SK-N-DZ (cell line): ENCODE data around the gene OPN1SW.

Experiments used
- DNase-seq: peaks from one replicate; pipeline ENCODE4 v3.0.0-alpha.2; 2015; ENCODE audit warnings: low spot score

The OPN1SW gene

DNA sequence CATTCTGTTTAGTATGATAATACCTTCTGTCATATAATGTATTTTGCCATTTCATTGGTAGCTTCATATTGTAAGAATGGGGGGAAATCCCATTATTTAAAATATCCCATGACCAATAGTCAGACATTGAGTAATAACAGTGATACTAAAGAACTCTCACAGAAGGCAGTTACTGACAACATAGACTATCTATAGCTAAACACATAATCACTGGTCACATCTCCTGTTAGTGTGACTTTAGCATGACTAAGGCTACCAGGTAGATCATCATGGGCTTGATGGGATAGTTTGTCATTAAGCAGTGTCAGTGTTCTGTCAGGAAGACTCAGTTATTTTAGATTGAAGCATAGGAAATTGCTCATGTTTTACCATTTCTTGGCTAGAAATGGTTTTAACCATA, 16.4 kb downstream of the OPN1SW start:
- DNase-seq, result no peak

DNA sequence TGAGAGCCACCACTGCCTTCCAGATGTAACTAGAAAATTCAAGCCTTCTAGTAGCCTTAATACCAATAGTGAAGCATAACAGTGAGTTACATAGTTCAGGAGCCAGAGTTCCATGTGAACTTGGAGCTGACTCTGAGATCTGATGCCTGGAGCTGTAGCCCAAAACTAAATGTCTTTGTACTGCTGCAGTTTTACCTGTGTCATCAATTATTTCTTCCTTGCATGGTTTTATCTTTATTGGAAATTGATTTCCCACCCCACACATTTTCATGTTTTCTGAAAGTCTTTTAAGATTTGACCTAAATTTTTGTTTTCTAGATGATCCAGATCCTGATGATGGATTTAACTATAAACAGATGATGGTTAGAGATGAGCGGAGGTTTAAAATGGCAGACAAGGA, 17.0 kb downstream of the OPN1SW start:
- no peak for DNase-seq

DNA sequence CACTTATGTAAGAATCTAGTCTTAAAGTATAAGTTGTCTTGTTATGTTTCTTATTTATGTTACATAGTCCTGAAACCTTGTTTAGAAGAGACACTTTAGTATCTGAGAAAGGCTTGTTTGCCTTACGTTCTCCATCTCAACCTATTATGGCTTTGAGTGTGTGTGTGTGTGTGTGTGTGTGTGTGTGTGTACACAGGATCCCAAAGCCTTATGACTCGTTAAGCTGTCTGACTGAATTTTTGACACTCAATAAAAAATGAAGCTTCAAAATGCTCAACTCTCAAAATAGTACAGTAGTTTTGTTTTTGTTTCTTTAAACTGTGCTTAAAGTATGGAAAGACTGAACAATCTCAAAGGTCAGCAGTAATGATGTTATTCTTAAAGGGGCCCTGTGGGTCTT, 18.4 kb downstream of the OPN1SW start:
- no peak for DNase-seq

DNA sequence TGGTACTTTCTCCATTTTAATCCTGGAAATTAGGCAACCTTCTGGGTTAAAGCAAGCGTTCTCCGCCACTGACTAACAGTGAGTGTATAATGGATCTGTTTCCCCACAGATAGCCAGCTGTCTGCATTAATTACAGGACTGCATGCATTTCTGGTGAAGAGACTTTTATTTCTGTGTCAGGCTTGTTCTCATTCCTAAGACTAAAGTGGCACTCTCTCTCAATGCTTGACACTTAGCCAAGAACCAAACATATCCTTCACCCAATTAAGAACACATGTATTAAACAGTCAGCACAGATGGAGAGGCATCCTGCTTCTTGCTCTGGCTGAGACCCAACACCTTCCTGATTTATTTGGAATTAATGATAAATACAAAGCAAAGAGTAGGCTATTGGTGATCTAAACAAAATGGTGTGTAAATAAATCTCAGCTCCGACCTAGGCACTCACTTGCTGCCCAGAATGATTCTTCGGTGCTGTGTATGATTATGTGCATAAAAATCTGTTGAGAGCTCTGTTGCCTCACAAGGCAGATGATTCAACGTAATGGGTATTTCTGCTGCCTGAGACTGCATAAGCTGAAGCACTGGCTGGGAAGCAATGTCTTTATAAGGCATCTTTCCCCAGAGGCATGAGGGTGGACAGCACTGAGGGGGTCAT, 19.6 kb downstream of the OPN1SW start:
- DNase-seq, result no peak

DNA sequence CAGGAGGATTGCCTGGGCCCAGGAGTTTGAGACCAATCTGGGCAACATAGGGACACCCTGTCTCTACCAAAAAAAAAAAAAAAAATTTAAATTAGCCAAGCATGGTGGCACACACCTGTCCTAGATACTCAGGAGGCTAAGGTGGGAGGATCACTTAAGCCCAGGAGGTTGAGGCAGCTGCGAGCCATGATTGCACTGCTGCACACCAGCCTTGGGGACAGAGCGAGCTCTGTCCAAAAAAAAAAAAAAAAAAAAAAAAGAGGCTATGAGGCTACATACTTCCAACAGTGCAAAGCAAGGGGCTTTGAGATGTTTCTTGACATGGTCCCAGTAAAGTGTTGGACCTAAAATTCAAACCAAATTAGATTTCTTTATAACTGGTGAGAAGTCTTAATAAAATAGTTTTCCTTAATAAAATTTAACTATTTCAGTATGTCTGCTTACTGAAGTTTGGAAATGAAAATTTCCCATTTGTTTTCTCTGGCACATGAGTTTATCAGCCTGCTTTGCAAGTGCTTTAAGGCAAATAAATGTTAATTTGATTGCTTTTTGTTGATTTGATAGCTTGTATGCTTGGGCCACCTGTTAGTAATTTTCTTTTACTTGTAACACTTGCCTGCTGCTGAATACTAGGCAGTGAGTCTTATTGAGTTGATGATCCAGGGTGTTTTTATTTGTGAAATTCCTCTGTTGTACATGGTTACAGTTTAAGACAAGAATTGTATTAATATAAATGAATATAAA, 20.3 kb downstream of the OPN1SW start:
- DNase-seq, result no peak

DNA sequence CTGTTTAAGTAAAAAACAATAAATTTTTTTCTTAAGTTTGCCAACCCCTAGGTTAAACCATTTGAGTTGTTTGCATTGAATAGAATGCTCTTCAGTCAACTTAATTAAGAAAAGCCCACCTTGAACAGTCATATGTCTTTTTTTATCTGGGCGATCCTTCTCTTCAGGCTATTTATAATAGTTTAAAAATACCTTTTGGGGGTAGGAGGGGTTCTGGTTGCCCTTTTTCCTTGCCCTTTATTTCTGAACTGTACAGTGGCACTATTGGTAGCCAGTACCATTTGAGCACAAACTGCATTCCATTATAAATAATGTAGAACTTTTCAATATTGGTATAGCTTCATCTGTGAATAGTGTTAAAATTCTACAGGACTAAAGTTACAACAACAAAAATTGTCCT, 23.3 kb downstream of the OPN1SW start:
- no peak for DNase-seq

DNA sequence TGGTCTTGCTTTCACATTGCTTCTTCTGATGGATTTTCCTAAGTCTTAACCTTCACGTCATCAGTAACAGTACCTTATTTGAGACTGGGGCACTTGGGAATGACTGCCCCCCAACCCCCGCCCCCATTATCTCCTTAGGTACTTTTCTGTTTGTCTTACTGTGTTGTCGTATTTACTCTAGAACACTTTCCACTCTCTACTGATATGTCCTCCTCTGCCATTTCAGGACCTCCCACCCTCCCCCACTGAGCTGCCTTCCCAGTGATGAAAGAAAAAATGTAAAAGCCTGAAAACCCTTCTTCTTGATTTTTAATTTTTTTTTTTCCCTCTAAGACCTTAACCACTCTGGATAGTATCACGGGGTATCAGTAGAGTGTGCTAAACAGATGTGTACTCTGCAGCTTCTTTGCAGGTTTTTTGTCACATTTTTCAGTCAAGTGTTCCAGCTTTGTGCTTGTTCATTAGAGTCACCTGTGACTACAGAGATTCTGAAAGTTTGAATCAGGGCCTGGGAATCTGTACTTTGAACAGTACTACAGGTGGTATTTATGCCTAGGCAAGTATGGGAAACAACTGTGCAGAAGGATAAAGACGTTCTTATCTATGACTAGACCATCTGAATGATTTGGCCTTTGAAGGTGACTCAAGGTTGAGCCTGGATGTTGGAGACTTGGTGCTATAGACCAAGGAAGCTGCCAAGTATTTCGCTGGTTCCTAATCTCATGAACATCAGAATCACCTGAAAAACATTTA, 28.1 kb downstream of the OPN1SW start:
- no peak for DNase-seq

DNA sequence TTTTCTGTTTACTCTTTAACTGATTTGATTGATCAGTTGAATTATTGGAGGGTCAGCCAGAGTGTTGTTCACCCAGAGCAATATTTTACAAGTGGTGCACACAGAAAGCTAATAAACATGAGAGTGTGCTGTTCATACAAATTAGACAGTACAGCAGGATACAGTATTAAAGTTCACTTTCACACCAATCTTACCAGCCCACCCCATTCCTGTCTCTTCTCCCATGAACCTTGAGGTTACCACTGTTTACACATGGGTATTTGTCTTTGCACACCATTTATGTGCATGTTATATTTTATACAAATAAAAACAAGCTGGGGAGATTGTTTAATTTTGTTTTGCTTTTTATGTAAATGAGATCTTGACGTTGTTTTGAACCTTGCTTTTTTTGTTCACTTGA, 29.9 kb downstream of the OPN1SW start:
- DNase-seq, result no peak

DNA sequence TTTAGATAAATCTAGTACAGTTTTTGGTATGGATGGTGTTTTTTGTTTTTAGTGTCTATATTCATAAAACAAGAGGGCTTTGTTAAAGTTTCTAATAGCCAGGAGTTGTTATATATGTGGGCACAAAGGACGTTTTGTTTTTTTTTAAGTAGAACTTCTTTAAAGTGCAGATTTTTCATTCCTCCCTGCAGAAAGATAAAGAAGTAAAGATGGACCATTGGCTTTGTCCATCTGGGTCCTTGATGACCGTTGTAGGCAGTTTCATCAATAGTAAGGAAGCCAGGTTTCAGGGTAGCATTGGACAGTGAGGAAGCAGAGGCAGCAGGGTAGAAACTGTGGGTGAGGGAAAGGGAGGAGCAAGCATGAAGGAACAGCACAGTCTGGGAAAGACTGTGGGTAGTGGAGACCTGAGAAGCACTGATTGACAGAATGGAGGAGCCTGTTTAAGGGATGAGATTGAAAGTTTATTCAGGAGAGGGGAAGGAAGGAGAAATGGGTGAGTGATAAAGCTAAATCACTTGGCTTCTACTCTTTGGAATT, 31.2 kb downstream of the OPN1SW start:
- DNase-seq, result no peak

DNA sequence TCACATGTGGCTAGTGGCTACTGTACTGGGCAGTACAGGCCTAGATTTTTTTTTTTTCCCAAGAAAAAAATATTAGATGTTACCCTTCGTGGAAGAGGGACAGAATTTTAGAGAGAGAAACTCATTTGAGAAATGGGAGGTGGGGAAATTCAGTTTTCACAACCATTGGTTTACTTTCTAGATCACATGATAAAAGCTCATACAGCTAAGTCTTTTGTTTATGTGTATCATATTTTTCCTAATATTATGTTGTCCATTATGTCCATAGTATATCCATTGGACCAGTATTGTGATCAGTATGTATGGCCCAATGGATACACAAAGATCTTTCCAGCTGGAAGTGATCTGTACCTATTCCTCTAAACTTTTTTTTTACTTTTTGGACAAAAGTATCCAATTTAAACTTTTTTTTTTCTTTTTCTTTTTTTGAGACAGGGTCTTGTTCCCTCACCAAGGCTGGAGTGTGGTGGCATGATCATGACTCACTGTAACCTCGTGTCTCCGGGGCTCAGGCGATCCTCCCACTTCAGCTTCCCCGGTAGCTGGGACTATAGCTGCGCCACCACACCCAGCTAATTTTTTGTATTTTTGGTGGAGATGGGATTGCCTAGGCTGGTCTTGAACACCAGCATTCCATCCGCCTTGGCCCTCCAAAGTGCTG, 32.4 kb downstream of the OPN1SW start:
- no peak for DNase-seq

DNA sequence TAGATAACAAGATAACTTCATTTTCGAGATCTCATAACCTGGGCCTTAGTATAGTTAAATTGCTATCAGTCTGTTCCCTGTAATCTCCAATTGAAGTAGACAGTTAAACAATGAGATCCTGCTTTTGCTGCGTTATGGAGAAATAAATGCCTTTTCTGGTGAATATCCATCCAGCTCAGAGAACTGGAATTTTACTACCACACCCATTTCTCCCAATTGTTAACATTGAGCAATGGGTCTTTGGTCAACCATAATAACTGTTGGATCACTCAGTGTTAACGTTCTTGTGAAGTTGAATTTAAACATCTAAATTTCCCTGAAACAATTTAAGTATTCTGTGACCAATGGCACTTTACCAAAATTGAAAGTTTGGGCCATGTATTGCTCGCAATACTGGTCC, 33.4 kb downstream of the OPN1SW start:
- DNase-seq, result no peak

DNA sequence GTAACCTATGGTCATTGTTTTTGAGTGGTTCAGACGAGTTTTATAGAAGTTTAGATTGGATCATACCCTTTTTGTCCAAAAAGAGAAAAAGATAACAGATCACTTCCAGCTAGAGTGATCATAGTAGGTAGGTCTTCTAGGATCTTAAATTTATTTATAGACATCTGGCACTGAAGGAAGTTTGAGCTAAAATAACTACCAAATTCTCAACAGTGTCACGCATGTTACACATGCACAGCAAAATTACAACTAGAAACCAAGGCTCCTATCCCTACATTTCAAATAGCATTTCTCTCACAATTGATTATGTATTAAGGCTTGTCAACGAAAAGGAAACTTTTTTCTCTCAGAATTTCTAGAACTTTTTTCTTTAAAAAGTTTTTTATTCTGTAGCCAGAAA, 34.1 kb downstream of the OPN1SW start:
- no peak for DNase-seq

DNA sequence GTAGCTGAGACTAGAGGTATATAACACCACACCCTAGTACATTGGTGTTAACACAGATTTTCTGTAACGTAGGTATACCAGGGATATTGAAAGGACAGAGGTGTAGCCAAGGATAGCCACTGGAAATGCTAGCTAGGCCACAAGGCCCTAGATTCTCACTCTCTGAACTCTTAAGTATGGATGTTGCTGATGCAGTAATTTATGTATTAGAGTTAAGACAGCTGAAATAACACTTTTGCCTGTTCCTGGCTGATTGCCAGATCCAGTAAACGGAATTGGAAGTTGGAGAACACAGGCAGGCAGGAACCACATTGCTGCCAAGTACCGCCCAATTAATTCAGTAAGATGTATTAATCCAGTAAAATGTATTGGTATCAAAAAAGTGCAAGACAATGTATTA, 34.6 kb downstream of the OPN1SW start:
- DNase-seq, result no peak

DNA sequence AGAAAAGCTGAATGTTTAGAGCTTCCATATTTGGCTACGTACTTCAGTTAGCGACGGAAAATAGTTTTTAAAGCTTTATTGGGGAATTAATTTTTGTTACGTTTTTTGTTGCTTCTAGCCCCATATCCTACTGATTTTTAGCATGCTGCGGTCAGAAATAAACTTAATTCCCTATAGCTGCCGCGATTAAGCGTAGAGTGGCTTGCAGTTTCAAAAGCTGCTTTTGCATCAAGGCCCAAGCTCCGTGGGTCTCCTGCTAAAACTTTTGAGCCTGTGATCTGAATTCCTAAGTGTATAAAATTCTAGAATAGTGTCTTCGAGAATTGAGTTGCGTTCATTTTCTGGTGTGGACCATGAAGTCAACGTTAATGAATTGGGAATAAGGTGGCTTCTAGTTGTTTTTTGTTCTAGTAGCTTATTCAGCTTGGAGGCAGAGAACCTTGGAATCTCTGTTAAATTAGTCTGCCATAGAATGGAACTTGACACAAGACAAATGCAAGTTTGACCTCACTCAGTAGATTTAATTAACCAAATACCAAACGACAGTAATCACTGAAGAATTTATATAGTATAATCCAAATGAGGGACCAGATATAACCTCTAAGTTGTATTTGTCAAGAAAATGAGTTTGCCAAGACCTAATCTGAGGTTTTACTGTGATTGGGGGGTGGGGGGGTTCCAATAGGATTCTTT, 35.5 kb downstream of the OPN1SW start:
- no peak for DNase-seq

DNA sequence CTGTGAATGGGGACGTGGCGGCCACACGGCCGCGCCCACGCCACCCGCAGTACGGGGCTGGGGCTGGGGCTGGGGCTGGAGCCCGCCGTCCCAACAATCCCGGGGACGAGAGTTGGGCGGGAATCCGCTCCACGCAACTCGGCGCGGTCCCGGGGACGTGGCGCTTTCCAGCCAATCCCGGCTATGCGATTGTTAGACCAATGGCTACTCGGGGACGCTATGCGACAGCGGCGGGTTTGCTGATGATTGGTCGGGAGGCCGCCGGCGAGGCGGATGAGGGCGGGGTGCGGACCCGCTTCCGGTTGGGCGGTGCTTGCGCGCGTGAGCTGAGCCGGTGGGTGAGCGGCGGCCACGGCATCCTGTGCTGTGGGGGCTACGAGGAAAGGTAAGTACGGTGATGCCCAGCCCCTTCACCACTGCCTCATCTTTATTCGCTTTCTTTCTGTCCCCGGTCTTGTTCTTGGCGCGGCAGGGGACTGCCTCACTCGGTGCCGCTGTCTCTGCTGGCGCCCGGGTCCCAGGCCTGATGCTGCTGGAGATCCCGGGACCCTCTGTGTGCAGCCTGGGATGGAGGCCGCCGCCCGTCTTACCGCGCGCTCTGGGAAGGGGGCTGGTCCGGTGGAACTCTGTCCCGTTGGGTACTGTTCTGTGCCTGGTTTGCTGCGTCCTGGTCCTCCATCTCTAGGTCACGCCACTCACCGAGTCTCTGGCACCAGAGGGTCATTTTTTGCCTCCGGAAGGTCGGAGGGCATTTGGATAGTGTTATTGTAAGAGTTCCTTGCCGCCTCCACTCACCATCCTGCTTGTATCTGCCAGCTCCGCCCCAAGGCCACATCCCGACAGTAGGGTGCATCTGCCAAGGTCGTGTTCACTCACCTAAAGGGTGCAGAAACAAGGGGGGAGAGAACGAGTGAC, 36.3 kb downstream of the OPN1SW start, which contains the start of gene CALU:
Gene CALU, plus strand, starts transcription at position 312 of the 915 bp plus-strand sequence. CDS start 9,225 bp downstream, outside the sequence.
- DNase-seq, result peak; percentile 96

DNA sequence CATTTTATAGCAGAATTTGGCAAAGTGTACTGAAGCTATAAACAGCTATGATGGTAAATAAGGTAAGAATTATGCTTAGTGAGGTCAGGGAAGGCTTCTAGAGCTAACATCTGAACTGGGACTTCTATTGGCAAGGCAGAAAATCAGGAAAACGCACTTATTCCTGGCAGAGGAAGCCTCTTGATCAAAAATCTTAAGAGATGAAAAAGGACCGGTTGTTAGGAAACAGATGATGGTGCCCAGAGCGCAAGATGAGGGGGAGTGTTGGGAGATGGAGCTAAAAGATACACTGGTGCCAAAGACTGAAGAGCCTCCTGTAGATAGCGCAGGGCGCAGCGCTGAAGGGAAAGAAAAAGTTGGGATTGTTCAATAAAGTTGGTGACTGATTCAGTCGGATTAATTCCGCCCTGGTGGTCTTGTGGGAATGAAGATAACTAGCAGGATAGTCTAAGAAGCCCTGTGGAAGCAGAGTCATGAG, 37.0 kb downstream of the OPN1SW start:
- DNase-seq, result no peak

DNA sequence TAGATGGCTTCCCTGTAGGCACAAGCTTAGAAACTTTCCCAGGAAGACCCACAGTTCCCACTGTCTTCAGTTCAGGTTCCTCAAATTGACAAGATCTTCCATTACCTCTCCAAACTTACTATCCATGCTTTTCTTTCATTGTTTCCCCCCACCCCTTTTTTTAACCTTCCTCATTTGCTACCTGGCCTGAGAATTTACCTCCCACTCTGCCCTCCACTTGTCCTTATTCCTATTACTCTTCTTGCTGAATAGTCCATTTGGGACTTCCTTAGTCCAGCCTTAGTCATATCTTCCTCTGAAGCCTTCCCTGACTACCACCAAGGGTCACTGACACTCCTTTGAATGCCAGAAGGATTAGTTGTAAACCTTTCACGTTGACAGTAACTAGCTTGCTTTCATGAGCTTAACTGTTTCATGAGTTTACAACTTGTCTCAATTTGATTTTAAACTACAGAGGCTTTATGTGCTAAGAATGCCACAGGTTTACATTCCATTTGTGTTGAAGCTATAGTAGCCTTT, 37.7 kb downstream of the OPN1SW start:
- DNase-seq, result no peak

DNA sequence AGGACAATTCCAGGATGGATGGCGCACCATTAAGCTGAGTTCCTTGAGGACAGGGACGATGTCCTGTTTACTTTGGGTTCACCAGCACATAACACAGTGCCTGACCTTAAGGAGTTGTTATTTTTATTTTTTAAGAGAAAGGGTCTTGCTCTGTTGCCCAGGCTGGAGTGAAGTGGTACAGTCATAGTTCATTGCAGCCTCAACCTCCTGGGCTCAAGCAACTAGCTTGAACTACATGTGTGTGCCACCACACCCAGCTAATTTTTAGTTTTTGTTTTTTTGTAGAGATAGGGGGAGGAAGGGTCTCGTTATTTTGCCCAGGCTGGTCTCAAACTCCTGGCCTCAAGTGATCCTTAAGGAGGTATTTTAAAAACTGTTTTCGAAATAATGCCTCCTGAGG, 38.2 kb downstream of the OPN1SW start:
- no peak for DNase-seq

DNA sequence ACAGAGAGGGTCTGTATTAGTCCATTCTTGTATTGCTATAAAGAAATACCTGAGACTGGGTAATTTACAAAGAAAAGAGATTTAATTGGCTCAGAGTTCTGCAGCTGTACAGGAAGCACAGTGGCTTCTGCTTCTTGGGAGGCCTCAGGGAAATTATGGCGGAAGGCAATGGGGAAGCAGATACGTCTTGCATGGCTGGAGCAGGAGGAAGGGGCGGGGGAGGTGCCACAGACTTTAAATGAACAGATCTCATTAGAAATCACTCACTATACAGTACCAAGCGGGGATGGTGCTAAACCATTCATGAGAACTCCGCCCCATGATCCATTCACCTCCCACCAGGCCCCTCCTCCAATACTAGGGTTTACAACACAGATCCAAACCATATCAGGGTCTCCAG, 40.2 kb downstream of the OPN1SW start:
- peak; percentile 21 for DNase-seq

DNA sequence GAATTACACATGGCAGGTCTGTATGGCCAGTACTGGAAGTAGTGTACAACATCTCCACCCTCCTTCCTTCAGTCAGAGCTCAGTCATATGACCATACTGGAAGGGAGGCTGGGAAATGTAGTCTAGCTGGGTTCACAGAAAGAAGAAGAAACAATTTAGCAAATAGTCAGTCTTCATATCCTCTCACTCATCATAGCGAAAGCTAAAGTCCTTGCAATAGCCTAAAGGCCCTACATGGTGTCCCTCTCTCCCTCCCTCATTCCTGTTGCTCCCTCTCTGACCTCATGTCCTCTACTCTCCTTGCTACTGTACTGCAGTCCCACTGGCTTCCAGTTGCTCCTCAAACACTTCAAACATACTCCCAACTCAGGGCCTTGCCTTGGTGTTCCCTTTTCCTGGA, 40.7 kb downstream of the OPN1SW start:
- DNase-seq, result no peak
